Heart left ventricle (tissue), 16 donors: Measurements from ENCODE around the gene EPC2. TPM values are rescaled to one million over a fixed set of nuclear protein-coding genes. Genes with fewer than 3 reads are reported as not detected.

Source experiments
- ATAC-seq, 4 donors: fragments of 200-7000 bp; cut with Tn5 transposase; one replicate each; pipeline ENCODE4 v1.9.1; 2020 to 2022; ENCODE audit warnings: moderate library complexity in 4 of 4, mild to moderate bottlenecking in 3 of 4, moderate number of reproducible peaks in 1 of 4
- DNase-seq, 5 donors: peaks; one replicate each; pipeline ENCODE4 v3.0.0-alpha.2; 2020
- H3K27ac ChIP-seq, 12 donors: fragments of 200-600 bp; sonication (generic) in 4 of 12; one replicate each; pipeline versions ENCODE4 v1.5.0 to v1.8.0; 2016 to 2022; ENCODE audit warnings: mild to moderate bottlenecking in 2 of 12
- H3K27me3 ChIP-seq, 9 donors: fragments of 200-600 bp; sonication (generic) in 2 of 9; one replicate each; pipeline versions ENCODE4 v1.5.1 to v1.8.0; 2016 to 2022; ENCODE audit warnings: mild to moderate bottlenecking in 3 of 9
- H3K36me3 ChIP-seq, 9 donors: fragments of 200-600 bp; sonication (generic) in 2 of 9; one replicate each; pipeline versions ENCODE4 v1.5.0 to v1.8.0; 2018 to 2022; ENCODE audit warnings: mild to moderate bottlenecking in 2 of 9
- H3K4me1 ChIP-seq, 12 donors: fragments of 200-600 bp; sonication (generic) in 4 of 12; one replicate each; pipeline versions ENCODE4 v1.5.0 to v1.8.0; 2016 to 2022; ENCODE audit warnings: mild to moderate bottlenecking in 3 of 12
- H3K4me3 ChIP-seq, 12 donors: fragments of 200-600 bp; sonication (generic) in 4 of 12; one replicate each; pipeline versions ENCODE4 v1.5.0 to v1.8.0; 2017 to 2022; ENCODE audit warnings: mild to moderate bottlenecking in 9 of 12, moderate library complexity in 4 of 12
- H3K9me3 ChIP-seq, 12 donors: fragments of 200-600 bp; sonication (generic) in 4 of 12; one replicate each; pipeline versions ENCODE4 v1.5.0 to v1.8.0; 2016 to 2022; ENCODE audit warnings: mild to moderate bottlenecking in 1 of 12
- POLR2A ChIP-seq, 2 donors: fragments of 450-650 bp; IDR thresholded peaks; one replicate each; pipeline ENCODE4 v1.6.1; 2017; ENCODE audit warnings: antibody characterized with exemption in 2 of 2, mild to moderate bottlenecking in 2 of 2, moderate library complexity in 2 of 2
- WGBS, 4 donors: extraction: QIAGEN DNeasy Blood & Tissue Kit in 2 of 4; methylation state at CpG; one replicate each; pipeline versions ENCODE4 v1.1.5 to v1.1.7; 2013 to 2018; 5-methylcytosine and 5-hydroxymethylcytosine counted together
- intact Hi-C, 10 donors: fragments of 100-400 bp; cut with DNase I; formaldehyde crosslinking; loops; one replicate each; pipeline versions ENCODE4 v1.11.1 to v1.14.2; 2022
- polyA plus RNA-seq, 2 donors: library from polyadenylated mRNA; stranded (reverse); fragments of 200-250 nt; gene quantifications; one replicate each; pipeline ENCODE4 v1.2.3, GENCODE V29; 2013
- total RNA-seq, 9 donors: library from RNA; depleted of rRNA in 2 of 9; stranded (reverse); fragments of >200 nt in 2 of 9; fragmentation: NEBNext Ultra II Directional in 3 of 9; extraction: Animal tissue kit (Norgen Biotek cat#: 25700) in 3 of 9; gene quantifications; one replicate each; pipeline versions ENCODE4 v1.1.0 to v1.2.4, GENCODE V29; 2016 to 2023
- TF ChIP-seq, protein P1 (sequence below), 12 donors: fragments of 200-600 bp; sonication (generic) in 4 of 12; IDR thresholded peaks; one replicate each; pipeline versions ENCODE4 v1.5.0 to v1.8.0; 2018 to 2022; ENCODE audit warnings: antibody characterized with exemption in 12 of 12, mild to moderate bottlenecking in 5 of 12
- donor health status: ischemic (EF 13 %, LVEDD 7.1; RV severe dilation, severe dysfunction).
- donor health status: healthy with polysubstance abuse.
- donor health status: DM: no; HTN: yes; CAD: no.
- donor health status: DM: no; HTN: no; CAD: no.
- donor health status: ischemic (EF 25% LVEDD 6.9; RV normal size, moderate dysfunction).
- donor health status: ischemic (EF 25% LVEDD 5.7; RV mildly dilated, moderate dysfunction).
- donor health status: healthy.
- donor health status: DM: yes; HTN: yes; CAD: no.
- donor health status: ischemic (EF 35%, LVEDD 5.7; RV mildly dilated, moderate dysfunction).
- donor health status: nonischemic (EF 11% LVEDD 7.7; RV severe dilation, severe dysfunction).
- donor health status: DM: yes; HTN: yes; CAD: no.
- donor health status: PGD.
- donor health status: ischemic (EF 29% LVEDD 5.4; RV normal size, mild dysfunction).
- donor health status: nonischemic (EF 23%, LVEDD 6.1; RV moderate dilation, normal function).

The EPC2 gene
- total and polyA plus RNA-seq, 11 donors: 5.6 to 27.1 (median 19.3) TPM

DNA sequence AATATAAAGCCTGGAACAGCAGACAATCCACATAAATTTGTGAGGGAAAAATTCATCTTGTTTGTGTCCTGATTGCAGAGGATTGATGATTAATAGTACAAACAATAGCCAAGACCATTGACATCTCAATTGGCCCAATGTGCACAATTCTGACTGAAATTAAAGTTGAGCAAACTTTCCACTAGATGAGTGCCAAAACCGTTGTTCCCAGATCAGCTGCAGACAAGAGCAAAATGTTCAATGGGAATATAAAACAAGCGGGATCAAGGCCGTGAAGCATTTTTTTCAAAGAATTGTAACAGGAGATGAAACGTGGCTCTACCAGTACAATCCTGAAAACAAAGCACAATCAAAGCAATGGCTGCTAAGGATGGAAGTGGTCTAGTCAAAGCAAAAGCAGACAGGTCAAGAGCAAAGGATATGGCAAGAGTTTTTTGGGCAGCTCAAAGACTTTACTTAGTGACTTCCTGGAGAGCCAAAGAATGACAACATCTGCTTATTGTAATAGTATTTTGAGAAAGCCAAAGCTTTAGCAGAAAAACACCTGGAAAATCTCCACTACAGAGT lies 174.6 kb downstream of the EPC2 start:
- Histone ChIP-seq H3K27ac (no peak overlapping the region), H3K4me1 (peaks cover 0 to 23% (median 8%) of the 10 kb centered on the region in 12 donors), H3K36me3 (no peaks in the 10 kb centered on the region), H3K4me3 (no peak overlapping the region), H3K9me3 (no peaks in the 10 kb centered on the region), H3K27me3 (no peaks in the 10 kb centered on the region)
- WGBS, 4 donors: 57 to 66% (median 62%) methylated on average over 4 of the region's 4 CpGs
- intact Hi-C loops: loop anchor here in 1 of 10 donors (10.0 kb wide), 1 partner anchor 174 kb away; the partner anchor contains the start of gene EPC2
- ATAC-seq (no peak), DNase-seq (no peak)
- no peak for TF ChIP-seq POLR2A (IDR thresholded peaks at IDR 0.05)
- TF ChIP-seq, protein P1, sequence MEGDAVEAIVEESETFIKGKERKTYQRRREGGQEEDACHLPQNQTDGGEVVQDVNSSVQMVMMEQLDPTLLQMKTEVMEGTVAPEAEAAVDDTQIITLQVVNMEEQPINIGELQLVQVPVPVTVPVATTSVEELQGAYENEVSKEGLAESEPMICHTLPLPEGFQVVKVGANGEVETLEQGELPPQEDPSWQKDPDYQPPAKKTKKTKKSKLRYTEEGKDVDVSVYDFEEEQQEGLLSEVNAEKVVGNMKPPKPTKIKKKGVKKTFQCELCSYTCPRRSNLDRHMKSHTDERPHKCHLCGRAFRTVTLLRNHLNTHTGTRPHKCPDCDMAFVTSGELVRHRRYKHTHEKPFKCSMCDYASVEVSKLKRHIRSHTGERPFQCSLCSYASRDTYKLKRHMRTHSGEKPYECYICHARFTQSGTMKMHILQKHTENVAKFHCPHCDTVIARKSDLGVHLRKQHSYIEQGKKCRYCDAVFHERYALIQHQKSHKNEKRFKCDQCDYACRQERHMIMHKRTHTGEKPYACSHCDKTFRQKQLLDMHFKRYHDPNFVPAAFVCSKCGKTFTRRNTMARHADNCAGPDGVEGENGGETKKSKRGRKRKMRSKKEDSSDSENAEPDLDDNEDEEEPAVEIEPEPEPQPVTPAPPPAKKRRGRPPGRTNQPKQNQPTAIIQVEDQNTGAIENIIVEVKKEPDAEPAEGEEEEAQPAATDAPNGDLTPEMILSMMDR (IDR thresholded peaks at IDR 0.05): no peak

- H3K4me1 ChIP-seq: no peaks in the 10 kb centered on the region
- no peaks in the 10 kb centered on the region for H3K27me3 ChIP-seq
- intact Hi-C loops: no loop called here
- no peaks in the 10 kb centered on the region for H3K9me3 ChIP-seq
- ATAC-seq (no peak), DNase-seq (no peak)
- no peak for TF ChIP-seq POLR2A (IDR thresholded peaks at IDR 0.05)
- TF ChIP-seq, protein P1 (IDR thresholded peaks at IDR 0.05): no peak
- H3K36me3 ChIP-seq: no peaks in the 10 kb centered on the region
- H3K27ac ChIP-seq: no peak overlapping the region
- no peak overlapping the region for H3K4me3 ChIP-seq
- WGBS, 4 donors: 88 to 95% (median 89%) methylated on average over 1 of the region's 1 CpG
Observed at GRCh38 chr2:148824190-148824589, 179.6 kb downstream of the EPC2 start.

DNA sequence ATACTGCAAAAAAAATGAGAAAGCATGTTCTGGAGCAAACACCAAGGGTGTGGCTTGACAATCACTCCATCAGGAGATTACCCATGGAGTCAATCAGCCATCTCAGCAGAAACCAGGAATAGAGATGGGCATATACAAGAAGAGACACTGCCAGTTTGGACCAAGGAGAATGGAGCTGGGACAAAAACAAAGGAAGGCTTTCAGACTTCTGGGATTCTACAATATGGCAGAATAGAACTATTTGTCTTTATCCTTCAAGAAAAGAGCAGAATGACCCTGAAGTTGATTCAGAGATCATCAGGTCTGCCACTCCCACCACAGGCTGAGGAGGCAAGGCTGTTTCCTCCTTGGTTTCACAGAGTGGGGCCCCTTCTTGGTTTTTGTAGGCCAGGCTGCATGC lies 182.2 kb downstream of the EPC2 start:
- ATAC-seq (no peak), DNase-seq (no peak)
- no peak for TF ChIP-seq POLR2A (IDR thresholded peaks at IDR 0.05)
- TF ChIP-seq, protein P1 (IDR thresholded peaks at IDR 0.05): no peak
- intact Hi-C loops: no loop called here
- no peak overlapping the region for H3K27ac ChIP-seq
- no peaks in the 10 kb centered on the region for H3K27me3 ChIP-seq
- no peaks in the 10 kb centered on the region for H3K9me3 ChIP-seq
- H3K4me1 ChIP-seq: no peaks in the 10 kb centered on the region
- no peak overlapping the region for H3K4me3 ChIP-seq
- H3K36me3 ChIP-seq: no peaks in the 10 kb centered on the region

DNA sequence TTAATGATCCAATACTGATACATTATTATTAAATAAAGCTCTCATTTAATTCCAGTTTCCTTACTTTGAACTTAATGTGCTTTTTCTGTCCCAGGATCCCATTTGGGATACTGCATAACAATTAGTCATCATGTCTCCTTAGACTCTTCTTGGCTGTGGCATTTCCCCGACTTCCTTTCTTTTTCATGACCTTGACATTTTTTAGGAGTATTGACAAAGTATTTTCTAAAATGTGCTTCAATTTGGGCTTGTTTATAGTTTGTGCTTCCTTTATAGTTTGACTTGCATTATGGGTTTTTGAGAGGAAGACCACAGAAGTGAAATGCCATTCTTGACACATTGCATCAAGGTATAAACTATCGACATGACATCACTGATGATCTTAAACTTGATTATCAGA lies 184.4 kb downstream of the EPC2 start:
- TF ChIP-seq, protein P1 (IDR thresholded peaks at IDR 0.05): no peak
- no peak for TF ChIP-seq POLR2A (IDR thresholded peaks at IDR 0.05)
- Histone ChIP-seq H3K9me3 (no peaks in the 10 kb centered on the region), H3K4me3 (no peak overlapping the region), H3K4me1 (no peaks in the 10 kb centered on the region), H3K27me3 (no peaks in the 10 kb centered on the region), H3K27ac (no peak overlapping the region), H3K36me3 (no peaks in the 10 kb centered on the region)
- WGBS, 4 donors: 63 to 78% (median 74%) methylated on average over 2 of the region's 2 CpGs
- intact Hi-C loops: no loop called here
- DNase-seq (no peak), ATAC-seq (no peak)
